ENCODE results near the gene NR1H4.
"Not testable (repeated sequence)": the region's sequence is repeated elsewhere in the genome, so short reads cannot be mapped to it uniquely, and the experiment has no call there.

The NR1H4 gene

DNA sequence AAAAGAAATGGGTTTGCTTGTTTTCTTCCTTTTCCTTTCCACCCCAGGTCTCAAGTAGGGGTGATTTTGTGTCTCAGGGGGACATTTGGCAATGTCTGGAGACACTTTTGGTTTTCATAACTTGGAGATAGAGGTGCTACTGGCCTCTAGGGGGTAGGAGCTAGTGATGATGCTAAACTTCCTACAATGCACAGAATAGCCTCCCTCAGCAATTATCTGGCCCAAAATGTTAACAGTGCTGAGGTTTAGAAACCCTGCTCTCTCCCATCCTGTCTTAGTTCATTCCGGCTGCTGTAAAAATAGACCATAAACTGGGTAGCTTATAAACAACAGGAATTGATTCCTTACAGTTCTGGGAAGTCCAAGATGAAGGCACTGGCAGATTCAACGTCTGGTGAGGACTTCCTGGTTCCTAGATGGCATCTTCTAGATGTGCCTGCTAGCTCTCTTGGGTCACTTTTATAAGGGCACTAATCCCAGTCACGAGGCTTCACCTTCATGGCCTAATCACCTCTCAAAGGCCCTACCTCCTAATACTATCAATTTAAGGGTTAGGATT is 92.4 kb downstream of the NR1H4 start:
- no peak for DNase-seq (ENCODE audit: low read depth in 4 of 4, low spot score in 1 of 4)

DNA sequence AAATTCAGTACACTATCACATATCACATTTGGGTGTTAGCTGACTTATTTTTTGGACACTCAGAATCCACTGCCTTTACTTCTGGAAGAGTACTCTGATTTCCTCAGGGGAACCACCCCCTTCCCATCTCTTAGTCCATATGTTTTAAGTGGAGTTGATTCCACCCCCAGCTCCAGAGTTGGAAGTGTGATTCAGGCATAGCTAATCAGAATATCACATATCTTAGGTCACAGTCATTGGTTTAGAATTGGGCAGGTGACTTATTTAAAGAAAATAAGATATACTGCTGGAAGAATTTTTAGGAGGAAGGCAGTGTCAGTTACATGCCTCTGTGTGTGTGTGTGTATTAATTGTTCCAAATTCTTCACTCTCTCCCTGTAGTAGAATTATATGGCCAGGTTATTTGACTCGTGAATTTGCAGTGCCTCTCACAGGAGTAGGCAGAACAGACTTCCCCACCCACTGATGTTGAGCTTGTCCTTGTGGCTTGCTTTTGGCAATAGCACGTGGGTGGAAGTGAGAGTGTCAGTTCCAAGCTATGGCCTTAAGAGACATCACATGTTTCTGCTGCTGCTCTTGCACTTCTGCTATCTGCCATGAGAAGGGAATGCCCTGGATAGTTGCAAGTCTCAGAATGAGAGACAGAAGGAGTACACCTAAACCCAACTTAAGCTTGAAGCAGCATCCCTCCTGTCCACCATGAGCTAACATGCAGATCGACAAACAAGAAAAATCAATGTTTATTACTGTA is 93.4 kb downstream of the NR1H4 start:
- no peak for DNase-seq (ENCODE audit: low read depth in 4 of 4, low spot score in 1 of 4)

GRCh38 chr12:100567945-100568344 is 94.3 kb downstream of the NR1H4 start:
- DNase-seq (ENCODE audit: low read depth in 4 of 4, low spot score in 1 of 4) = no peak

GRCh38 chr12:100572184-100572583 is 98.5 kb downstream of the NR1H4 start:
- DNase-seq (ENCODE audit: low read depth in 4 of 4, low spot score in 1 of 4) = no peak

DNA sequence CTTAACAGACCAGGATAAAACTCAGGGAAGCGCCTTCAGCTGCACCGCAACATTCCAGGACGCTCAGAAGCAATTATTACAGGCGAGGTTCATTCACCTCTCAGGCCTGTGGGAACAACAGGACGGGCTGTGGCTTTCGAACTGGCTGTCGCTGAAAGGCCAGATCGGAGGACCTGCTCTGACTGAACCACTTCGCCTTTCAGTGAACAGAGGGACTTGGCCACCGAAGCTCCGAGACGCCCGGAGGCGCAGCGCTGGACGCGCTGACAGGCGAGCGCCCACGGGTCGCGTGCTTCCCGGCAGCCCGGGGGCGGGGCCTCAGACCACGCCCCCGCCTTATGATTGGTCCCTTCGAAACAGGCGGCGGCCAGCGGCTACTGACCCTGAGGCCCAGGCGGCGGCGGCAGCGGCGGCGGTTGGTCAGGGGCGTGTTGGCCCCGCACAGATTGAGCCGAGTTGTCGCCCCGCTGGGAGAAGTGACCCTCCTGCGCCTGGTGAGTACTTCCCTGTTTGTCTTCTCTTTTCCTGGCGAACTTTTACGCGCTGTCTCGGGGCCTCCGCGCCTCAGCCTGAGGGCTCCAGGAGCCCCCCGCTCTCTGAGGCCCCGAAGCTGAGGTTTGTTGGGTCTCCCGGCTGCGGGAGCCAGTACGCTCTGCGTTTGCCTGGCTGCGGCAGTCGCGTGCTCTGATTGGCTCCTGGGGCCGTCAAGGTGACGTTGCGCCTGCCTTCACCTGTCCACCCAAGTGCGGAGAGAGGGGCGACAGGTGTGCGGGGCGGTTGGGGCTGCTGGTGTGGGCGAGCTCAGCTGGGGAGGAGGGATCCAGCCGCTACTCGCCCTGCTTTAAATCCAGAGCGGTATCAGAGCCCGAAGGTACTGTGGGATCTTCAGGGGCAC is 99.9 kb downstream of the NR1H4 start, which contains the start of gene GAS2L3:
TSS of gene GAS2L3 (plus strand) at position 393 of the 895 bp plus-strand sequence. CDS start 21,221 bp downstream, outside the sequence.
- peak; percentile 11 to 45 (median 24) for DNase-seq (ENCODE audit: low read depth in 4 of 4, low spot score in 1 of 4)

- no peak for DNase-seq (ENCODE audit: low read depth in 4 of 4, low spot score in 1 of 4)
These were observed 100.8 kb downstream of the NR1H4 start for GRCh38 chr12:100574187-100575074.

- no peak for DNase-seq (ENCODE audit: low read depth in 4 of 4, low spot score in 1 of 4)
These were observed 102.8 kb downstream of the NR1H4 start for GRCh38 chr12:100576331-100577036.

DNA sequence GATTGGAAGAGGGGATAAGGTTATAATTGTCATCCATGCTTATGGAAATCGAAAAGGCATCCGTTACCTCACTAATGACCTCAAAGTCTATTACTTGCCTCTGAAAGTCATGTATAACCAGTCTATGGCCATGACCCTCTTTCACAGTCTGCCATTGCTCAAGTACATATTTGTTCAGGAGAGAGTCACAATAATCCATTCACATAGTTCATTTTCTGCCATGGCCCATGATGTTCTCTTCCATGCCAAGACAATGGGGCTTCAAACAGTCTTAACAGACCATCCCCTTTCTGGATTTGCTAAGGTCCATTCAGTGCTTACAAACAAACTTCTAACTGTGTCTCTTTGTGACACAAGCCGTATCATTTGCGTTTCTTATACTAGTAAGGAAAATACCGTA is 105.3 kb downstream of the NR1H4 start:
- DNase-seq (ENCODE audit: low read depth in 4 of 4, low spot score in 1 of 4) = no peak

- DNase-seq (ENCODE audit: low read depth in 4 of 4, low spot score in 1 of 4) = no peak
These were observed 106.2 kb downstream of the NR1H4 start for GRCh38 chr12:100579844-100580243.

- no peak for DNase-seq (ENCODE audit: low read depth in 4 of 4, low spot score in 1 of 4)
These were observed 110.6 kb downstream of the NR1H4 start for GRCh38 chr12:100584256-100584655.

GRCh38 chr12:100591979-100592378 is 118.3 kb downstream of the NR1H4 start:
- DNase-seq (ENCODE audit: low read depth in 4 of 4, low spot score in 1 of 4) = no peak

- DNase-seq (ENCODE audit: low read depth in 4 of 4, low spot score in 1 of 4) = no peak
These were observed 119.8 kb downstream of the NR1H4 start for GRCh38 chr12:100593490-100593889.

DNA sequence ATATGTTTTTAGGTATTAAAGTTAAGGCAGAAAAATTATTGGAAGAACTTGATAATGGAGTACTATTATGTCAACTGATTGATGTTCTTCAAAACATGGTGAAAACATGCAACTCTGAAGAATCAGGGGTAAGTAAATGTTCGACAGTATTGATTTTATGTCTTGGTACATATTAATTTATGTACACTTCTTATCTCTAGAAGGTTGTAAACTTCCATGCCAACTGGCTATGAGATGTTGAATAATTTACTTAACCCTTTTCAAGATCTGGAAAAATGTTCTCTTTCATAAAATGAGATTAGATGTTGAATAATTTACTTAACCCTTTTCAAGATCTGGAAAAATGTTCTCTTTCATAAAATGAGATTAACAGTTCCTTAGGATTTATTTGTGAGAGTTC is 128.0 kb downstream of the NR1H4 start:
- DNase-seq (ENCODE audit: low read depth in 4 of 4, low spot score in 1 of 4) = no peak

GRCh38 chr12:100602997-100603396 is 129.3 kb downstream of the NR1H4 start:
- not testable (repeated sequence) for DNase-seq (ENCODE audit: low read depth in 4 of 4, low spot score in 1 of 4)

- no peak for DNase-seq (ENCODE audit: low read depth in 4 of 4, low spot score in 1 of 4)
These were observed 135.1 kb downstream of the NR1H4 start for GRCh38 chr12:100608776-100609175.

- no peak for DNase-seq (ENCODE audit: low read depth in 4 of 4, low spot score in 1 of 4)
These were observed 137.2 kb downstream of the NR1H4 start for GRCh38 chr12:100610666-100611430.

- no peak for DNase-seq (ENCODE audit: low read depth in 4 of 4, low spot score in 1 of 4)
These were observed 138.9 kb downstream of the NR1H4 start for GRCh38 chr12:100612606-100613005.

Data from stimulated activated CD4-positive, alpha-beta T cell treated with anti-CD3 and anti-CD28 coated beads, Interleukin-1b, Interleukin-23, amount 100 ng/mL, for 24 hours (primary cell).